ENCODE measurements around the gene KCNH8.
A peak's percentile ranks its signal among the peaks of the same experiment; 100 is the strongest.

The KCNH8 gene

DNA sequence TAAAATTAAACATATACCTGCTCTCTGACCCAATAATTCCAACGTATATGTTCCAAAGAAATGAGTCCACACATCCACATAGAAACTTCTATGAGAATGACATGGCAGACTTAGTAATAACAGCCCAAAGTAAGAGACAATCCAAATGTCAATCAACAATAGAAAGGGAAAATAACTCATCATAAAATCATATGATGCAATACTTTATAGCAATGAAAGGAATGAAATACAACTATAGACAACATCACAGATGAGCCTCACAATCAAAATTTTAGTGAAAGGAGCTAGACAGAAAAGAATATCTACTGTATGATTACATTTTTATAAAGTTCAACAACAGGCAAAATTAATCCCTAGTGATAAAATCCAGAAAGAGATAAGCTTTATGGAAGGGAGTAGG lies 23.6 kb upstream of the KCNH8 start:
- H3K9me3 ChIP-seq (ENCODE audit: control insufficient read depth in 2 of 2, low read length in 2 of 2): no peaks in the 10 kb centered on the region
- H3K4me1 ChIP-seq (ENCODE audit: control insufficient read depth in 2 of 2, insufficient read depth in 2 of 2, low read length in 2 of 2): no peaks in the 10 kb centered on the region
- no peak overlapping the region for H3K27ac ChIP-seq (ENCODE audit: low read depth in 2 of 2, low read length in 2 of 2)
- no peak overlapping the region for H3K4me3 ChIP-seq (ENCODE audit: low read length in 2 of 2)
- no peaks in the 10 kb centered on the region for H3K27me3 ChIP-seq (ENCODE audit: control insufficient read depth in 2 of 2, insufficient read depth in 2 of 2, low read length in 2 of 2)
- no peaks in the 10 kb centered on the region for H3K36me3 ChIP-seq (ENCODE audit: control insufficient read depth in 2 of 2, insufficient read depth in 2 of 2, low read length in 2 of 2)
- H3K9ac ChIP-seq (ENCODE audit: low read depth in 1 of 2, low read length in 2 of 2): no peak overlapping the region

DNA sequence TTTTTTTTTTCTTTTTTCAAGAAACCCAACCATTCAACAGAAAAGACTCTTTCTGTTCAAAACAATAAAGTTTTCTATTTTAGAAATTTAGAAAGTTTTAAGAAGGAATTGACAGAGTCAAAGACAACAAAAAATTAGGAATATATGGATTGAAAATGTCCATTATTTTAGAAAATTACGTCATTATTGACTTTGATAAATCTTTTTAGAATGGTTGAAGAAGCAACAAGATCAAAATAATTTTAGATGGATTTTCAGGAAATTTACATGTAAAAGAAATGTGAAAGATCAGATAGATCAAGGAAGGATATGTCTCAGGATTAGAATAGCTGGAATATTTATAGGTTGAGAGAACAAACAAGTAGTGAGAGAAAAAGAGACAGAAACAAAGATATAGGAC lies 8.4 kb upstream of the KCNH8 start:
- H3K27me3 ChIP-seq (ENCODE audit: control insufficient read depth in 2 of 2, insufficient read depth in 2 of 2, low read length in 2 of 2): no peaks in the 10 kb centered on the region
- no peaks in the 10 kb centered on the region for H3K36me3 ChIP-seq (ENCODE audit: control insufficient read depth in 2 of 2, insufficient read depth in 2 of 2, low read length in 2 of 2)

DNA sequence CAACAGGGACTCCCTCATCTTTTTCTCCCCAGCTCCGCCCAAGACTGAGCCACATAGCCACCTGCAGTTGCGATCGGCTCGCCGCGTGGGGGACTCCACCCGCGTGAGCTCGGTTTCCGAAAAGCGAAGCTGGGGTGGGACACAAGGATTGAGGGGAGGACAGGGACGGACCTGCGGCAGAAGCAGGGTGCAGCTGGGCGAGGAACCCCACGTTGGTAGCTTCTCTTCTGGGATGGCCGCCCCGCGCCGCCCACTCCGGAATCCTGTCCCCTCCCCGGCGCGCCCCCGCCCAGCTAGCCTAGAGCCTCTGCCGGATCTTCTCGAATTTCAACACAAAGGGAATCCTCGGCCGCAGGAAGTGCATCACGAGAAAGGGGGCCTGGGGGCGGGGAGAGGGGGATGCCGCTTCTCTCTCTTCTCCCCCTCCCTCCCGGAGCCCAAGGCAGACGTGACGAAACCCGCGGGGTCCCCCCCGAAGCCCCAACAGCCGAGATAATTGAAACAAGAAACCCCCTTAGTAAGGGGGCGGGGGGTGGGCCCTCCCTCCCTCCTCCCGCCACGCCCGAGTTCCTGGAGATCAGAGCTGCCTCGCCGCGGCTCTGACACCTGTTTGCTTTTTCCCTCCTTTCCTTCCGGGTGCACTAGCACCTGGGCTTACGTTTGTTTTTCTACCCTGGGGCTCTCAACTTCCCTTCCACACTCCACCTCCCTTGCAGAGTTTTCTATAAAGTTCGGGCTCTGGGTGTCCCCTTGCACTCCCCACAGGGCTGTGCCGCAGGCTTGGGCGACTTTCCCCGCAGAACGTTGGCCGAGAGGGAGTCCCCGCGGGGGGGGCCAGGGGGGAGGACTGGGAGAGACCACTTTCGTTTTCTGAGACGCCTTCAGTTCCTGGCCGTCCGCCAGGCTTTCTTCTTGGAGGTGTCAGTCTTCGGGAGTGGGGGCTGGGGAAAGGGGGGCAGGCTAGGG lies 1.3 kb upstream of the KCNH8 start:
- peak overlapping the region; percentile 66 to 81 for H3K4me3 ChIP-seq (ENCODE audit: low read length in 2 of 2)
- H3K36me3 ChIP-seq (ENCODE audit: control insufficient read depth in 2 of 2, insufficient read depth in 2 of 2, low read length in 2 of 2): no peaks in the 10 kb centered on the region
- H3K27ac ChIP-seq (ENCODE audit: low read depth in 2 of 2, low read length in 2 of 2): peak overlapping the region; percentile 79 to 80
- peaks cover 3 to 5% of the 10 kb centered on the region in 2 donors for H3K4me1 ChIP-seq (ENCODE audit: control insufficient read depth in 2 of 2, insufficient read depth in 2 of 2, low read length in 2 of 2)
- H3K9me3 ChIP-seq (ENCODE audit: control insufficient read depth in 2 of 2, low read length in 2 of 2): peaks cover 0 to 2% of the 10 kb centered on the region in 2 donors
- no peaks in the 10 kb centered on the region for H3K27me3 ChIP-seq (ENCODE audit: control insufficient read depth in 2 of 2, insufficient read depth in 2 of 2, low read length in 2 of 2)
- H3K9ac ChIP-seq (ENCODE audit: low read depth in 1 of 2, low read length in 2 of 2): peak overlapping the region; percentile 73 to 74

More for the DNA sequence above, 8.4 kb upstream of the KCNH8 start:
- Histone ChIP-seq H3K9me3 (ENCODE audit: control insufficient read depth in 2 of 2, low read length in 2 of 2) (no peaks in the 10 kb centered on the region), H3K9ac (ENCODE audit: low read depth in 1 of 2, low read length in 2 of 2) (no peak overlapping the region), H3K27ac (ENCODE audit: low read depth in 2 of 2, low read length in 2 of 2) (no peak overlapping the region), H3K4me3 (ENCODE audit: low read length in 2 of 2) (no peak overlapping the region), H3K4me1 (ENCODE audit: control insufficient read depth in 2 of 2, insufficient read depth in 2 of 2, low read length in 2 of 2) (no peaks in the 10 kb centered on the region)

DNA sequence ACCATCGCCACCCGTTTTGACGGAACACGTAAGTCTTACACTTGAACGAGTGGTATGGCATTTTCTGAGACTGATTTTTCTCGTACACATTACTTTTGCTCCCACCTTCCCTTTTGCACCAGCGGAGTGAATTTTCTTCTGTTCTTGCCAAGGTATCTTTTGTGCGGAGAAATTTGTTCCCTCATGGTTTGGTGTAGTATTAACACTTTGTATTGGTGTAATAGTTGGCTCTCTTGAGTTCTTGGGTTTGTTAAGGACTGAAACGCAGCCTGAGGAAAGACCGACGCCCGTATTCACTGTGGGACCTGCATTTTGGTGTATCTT lies 420 bp downstream of the KCNH8 start:
- H3K36me3 ChIP-seq (ENCODE audit: control insufficient read depth in 2 of 2, insufficient read depth in 2 of 2, low read length in 2 of 2): no peaks in the 10 kb centered on the region
- no peak overlapping the region for H3K9ac ChIP-seq (ENCODE audit: low read depth in 1 of 2, low read length in 2 of 2)
- peak overlapping the region in 1 of 2 donors; percentile 10 for H3K27ac ChIP-seq (ENCODE audit: low read depth in 2 of 2, low read length in 2 of 2)

DNA sequence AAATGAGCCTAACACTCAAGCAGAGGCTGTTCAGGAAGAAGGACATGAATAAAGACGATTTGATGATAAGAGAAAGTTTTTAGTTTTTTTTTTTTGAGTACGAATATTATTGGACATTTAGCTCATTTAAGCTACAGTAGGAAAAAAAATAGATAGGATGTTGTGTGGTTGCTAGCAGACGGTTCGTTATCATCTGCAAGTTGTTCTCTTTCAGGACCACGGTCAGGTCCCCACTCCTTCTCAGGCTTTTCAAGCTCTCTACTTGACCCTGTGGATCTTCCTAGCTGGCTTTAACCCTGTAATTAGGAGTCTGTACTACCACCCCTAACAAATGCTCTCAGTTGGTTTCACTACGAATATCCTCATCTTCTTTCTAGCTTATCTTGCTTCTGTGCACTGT lies 1.1 kb downstream of the KCNH8 start:
- Histone ChIP-seq H3K4me1 (ENCODE audit: control insufficient read depth in 2 of 2, insufficient read depth in 2 of 2, low read length in 2 of 2) (peaks cover 3 to 5% of the 10 kb centered on the region in 2 donors), H3K9me3 (ENCODE audit: control insufficient read depth in 2 of 2, low read length in 2 of 2) (peaks cover 0 to 2% of the 10 kb centered on the region in 2 donors), H3K27me3 (ENCODE audit: control insufficient read depth in 2 of 2, insufficient read depth in 2 of 2, low read length in 2 of 2) (no peaks in the 10 kb centered on the region), H3K9ac (ENCODE audit: low read depth in 1 of 2, low read length in 2 of 2) (no peak overlapping the region), H3K36me3 (ENCODE audit: control insufficient read depth in 2 of 2, insufficient read depth in 2 of 2, low read length in 2 of 2) (no peaks in the 10 kb centered on the region), H3K27ac (ENCODE audit: low read depth in 2 of 2, low read length in 2 of 2) (no peak overlapping the region), H3K4me3 (ENCODE audit: low read length in 2 of 2) (peak overlapping the region in 1 of 2 donors; percentile 60)

More for the DNA sequence above, 420 bp downstream of the KCNH8 start:
- Histone ChIP-seq H3K4me1 (ENCODE audit: control insufficient read depth in 2 of 2, insufficient read depth in 2 of 2, low read length in 2 of 2) (peaks cover 3 to 5% of the 10 kb centered on the region in 2 donors), H3K27me3 (ENCODE audit: control insufficient read depth in 2 of 2, insufficient read depth in 2 of 2, low read length in 2 of 2) (no peaks in the 10 kb centered on the region), H3K9me3 (ENCODE audit: control insufficient read depth in 2 of 2, low read length in 2 of 2) (peaks cover 0 to 2% of the 10 kb centered on the region in 2 donors), H3K4me3 (ENCODE audit: low read length in 2 of 2) (peak overlapping the region; percentile 37 to 60)

DNA sequence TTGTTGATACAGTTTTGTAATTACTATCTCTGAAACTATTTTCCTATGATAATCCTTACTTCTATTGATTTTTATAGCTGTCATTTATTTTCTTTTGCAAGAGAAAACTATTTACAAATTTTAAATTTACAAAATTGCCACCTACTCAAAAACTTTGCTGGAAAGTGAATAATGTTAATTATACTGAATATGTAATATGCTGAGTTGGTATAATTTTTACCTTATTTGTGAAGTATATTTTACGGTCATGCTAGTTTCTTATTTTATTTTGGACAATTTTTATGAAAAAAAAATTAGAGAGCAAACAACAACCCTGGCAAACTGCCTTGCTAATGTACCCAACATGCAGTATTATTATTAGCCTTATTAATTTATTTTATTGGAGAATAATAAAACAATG lies 2.9 kb downstream of the KCNH8 start:
- H3K9me3 ChIP-seq (ENCODE audit: control insufficient read depth in 2 of 2, low read length in 2 of 2): no peaks in the 10 kb centered on the region
- H3K9ac ChIP-seq (ENCODE audit: low read depth in 1 of 2, low read length in 2 of 2): no peak overlapping the region
- H3K27me3 ChIP-seq (ENCODE audit: control insufficient read depth in 2 of 2, insufficient read depth in 2 of 2, low read length in 2 of 2): no peaks in the 10 kb centered on the region
- peaks cover 3 to 5% of the 10 kb centered on the region in 2 donors for H3K4me1 ChIP-seq (ENCODE audit: control insufficient read depth in 2 of 2, insufficient read depth in 2 of 2, low read length in 2 of 2)
- H3K4me3 ChIP-seq (ENCODE audit: low read length in 2 of 2): no peak overlapping the region
- H3K36me3 ChIP-seq (ENCODE audit: control insufficient read depth in 2 of 2, insufficient read depth in 2 of 2, low read length in 2 of 2): no peaks in the 10 kb centered on the region
- no peak overlapping the region for H3K27ac ChIP-seq (ENCODE audit: low read depth in 2 of 2, low read length in 2 of 2)

DNA sequence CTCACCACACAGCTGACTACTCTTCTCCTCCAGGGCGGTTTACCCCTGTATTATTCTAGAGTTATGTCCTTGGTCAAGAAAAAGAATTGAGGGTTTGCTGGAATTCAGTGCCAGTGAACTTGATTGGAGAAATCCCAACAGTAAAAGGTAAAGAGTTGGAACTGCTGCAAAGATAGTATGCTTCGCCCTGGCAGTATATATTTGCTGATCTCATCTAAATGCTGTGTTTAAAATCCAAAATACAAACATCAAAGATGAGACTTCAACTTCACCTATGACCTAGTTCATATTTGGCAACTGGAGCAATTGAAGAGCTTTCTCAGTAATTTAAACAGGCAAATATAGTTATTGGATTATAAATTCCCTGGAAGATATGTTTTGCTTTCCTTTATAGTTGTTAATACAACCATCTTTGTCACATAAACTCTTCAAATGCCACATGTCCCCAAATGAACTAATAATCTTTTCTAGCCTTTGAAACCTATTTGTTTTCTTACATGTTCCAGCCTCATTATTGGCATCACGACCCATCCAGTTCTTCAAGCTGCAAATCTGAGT lies 6.5 kb downstream of the KCNH8 start:
- no peaks in the 10 kb centered on the region for H3K4me1 ChIP-seq (ENCODE audit: control insufficient read depth in 2 of 2, insufficient read depth in 2 of 2, low read length in 2 of 2)
- no peaks in the 10 kb centered on the region for H3K36me3 ChIP-seq (ENCODE audit: control insufficient read depth in 2 of 2, insufficient read depth in 2 of 2, low read length in 2 of 2)
- no peak overlapping the region for H3K27ac ChIP-seq (ENCODE audit: low read depth in 2 of 2, low read length in 2 of 2)
- H3K9ac ChIP-seq (ENCODE audit: low read depth in 1 of 2, low read length in 2 of 2): no peak overlapping the region
- H3K27me3 ChIP-seq (ENCODE audit: control insufficient read depth in 2 of 2, insufficient read depth in 2 of 2, low read length in 2 of 2): no peaks in the 10 kb centered on the region
- no peaks in the 10 kb centered on the region for H3K9me3 ChIP-seq (ENCODE audit: control insufficient read depth in 2 of 2, low read length in 2 of 2)
- no peak overlapping the region for H3K4me3 ChIP-seq (ENCODE audit: low read length in 2 of 2)

DNA sequence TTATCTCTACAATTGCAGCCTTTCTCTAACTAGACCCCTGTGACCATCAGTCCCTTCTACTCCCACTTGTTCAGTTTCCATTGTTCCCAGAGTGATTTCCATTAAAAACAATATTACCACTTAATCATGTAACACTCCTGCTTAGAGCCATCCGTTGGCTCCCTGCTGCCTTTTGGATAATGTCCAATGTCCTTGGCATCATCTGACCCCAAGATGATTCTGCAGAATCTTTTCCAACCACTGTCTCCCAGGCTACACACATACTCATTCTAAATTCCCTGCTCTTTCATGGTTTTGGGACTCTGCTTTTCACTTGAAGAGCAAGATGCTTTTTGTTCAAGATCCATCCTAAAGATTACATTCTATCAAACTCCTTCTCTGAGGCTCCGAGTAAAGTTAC lies 7.1 kb downstream of the KCNH8 start:
- Histone ChIP-seq H3K9ac (ENCODE audit: low read depth in 1 of 2, low read length in 2 of 2) (no peak overlapping the region), H3K27ac (ENCODE audit: low read depth in 2 of 2, low read length in 2 of 2) (no peak overlapping the region), H3K4me3 (ENCODE audit: low read length in 2 of 2) (no peak overlapping the region), H3K9me3 (ENCODE audit: control insufficient read depth in 2 of 2, low read length in 2 of 2) (no peaks in the 10 kb centered on the region), H3K36me3 (ENCODE audit: control insufficient read depth in 2 of 2, insufficient read depth in 2 of 2, low read length in 2 of 2) (no peaks in the 10 kb centered on the region), H3K27me3 (ENCODE audit: control insufficient read depth in 2 of 2, insufficient read depth in 2 of 2, low read length in 2 of 2) (no peaks in the 10 kb centered on the region), H3K4me1 (ENCODE audit: control insufficient read depth in 2 of 2, insufficient read depth in 2 of 2, low read length in 2 of 2) (no peaks in the 10 kb centered on the region)

DNA sequence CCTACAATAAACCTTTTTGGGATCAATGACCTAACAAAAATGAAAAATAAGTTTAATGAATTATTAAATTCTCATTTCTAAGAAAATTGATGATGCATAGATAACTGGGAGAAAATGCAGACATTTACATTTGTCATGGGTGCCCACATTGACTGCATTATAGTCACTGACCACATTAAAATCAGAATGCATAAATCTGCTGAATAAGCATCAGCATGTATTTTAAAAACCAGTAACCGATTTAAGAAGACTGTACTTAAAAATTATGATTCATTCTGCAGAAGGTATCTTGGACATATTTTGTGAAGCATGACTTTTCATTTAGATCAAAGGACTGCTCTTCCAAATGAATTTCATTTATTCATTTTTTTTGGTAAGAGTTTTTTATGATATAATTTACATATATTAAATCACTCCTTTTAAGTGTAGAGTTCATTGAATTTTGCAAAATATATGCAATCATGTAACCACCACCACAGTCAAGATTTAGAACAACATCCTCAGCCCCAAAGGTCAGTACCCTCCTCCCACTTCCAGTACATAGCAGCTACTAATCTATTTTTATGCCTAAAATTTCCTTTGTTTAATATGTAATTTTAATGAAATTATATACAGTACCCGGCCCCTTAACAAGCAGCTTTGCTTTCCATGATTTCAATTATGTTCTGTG lies 11.8 kb downstream of the KCNH8 start:
- Histone ChIP-seq H3K4me3 (ENCODE audit: low read length in 2 of 2) (no peak overlapping the region), H3K4me1 (ENCODE audit: control insufficient read depth in 2 of 2, insufficient read depth in 2 of 2, low read length in 2 of 2) (no peaks in the 10 kb centered on the region), H3K27me3 (ENCODE audit: control insufficient read depth in 2 of 2, insufficient read depth in 2 of 2, low read length in 2 of 2) (no peaks in the 10 kb centered on the region), H3K27ac (ENCODE audit: low read depth in 2 of 2, low read length in 2 of 2) (no peak overlapping the region), H3K9me3 (ENCODE audit: control insufficient read depth in 2 of 2, low read length in 2 of 2) (no peaks in the 10 kb centered on the region), H3K36me3 (ENCODE audit: control insufficient read depth in 2 of 2, insufficient read depth in 2 of 2, low read length in 2 of 2) (no peaks in the 10 kb centered on the region), H3K9ac (ENCODE audit: low read depth in 1 of 2, low read length in 2 of 2) (no peak overlapping the region)

DNA sequence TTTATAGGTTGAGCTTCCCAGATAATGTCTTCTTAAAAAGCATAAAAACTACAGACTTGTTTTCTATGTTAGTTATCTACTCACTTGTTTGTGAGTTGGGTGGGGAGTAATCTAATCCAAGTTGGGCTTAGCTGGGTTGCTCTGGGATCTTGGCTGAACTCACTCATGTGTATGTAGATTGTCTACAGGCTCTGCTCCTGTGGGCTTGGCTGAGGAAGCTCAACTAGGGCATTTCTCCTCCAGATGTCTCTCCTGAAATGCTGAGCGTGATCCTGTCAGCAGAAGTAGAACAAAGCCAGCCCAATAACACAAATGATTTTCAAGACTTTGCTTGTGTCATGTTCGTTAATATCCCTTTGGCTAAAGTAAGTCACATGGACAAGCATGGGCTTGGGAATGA lies 17.3 kb downstream of the KCNH8 start:
- H3K27me3 ChIP-seq (ENCODE audit: control insufficient read depth in 2 of 2, insufficient read depth in 2 of 2, low read length in 2 of 2): no peaks in the 10 kb centered on the region
- H3K4me1 ChIP-seq (ENCODE audit: control insufficient read depth in 2 of 2, insufficient read depth in 2 of 2, low read length in 2 of 2): no peaks in the 10 kb centered on the region
- no peak overlapping the region for H3K4me3 ChIP-seq (ENCODE audit: low read length in 2 of 2)
- no peak overlapping the region for H3K27ac ChIP-seq (ENCODE audit: low read depth in 2 of 2, low read length in 2 of 2)
- no peaks in the 10 kb centered on the region for H3K9me3 ChIP-seq (ENCODE audit: control insufficient read depth in 2 of 2, low read length in 2 of 2)
- H3K9ac ChIP-seq (ENCODE audit: low read depth in 1 of 2, low read length in 2 of 2): no peak overlapping the region
- no peaks in the 10 kb centered on the region for H3K36me3 ChIP-seq (ENCODE audit: control insufficient read depth in 2 of 2, insufficient read depth in 2 of 2, low read length in 2 of 2)
